ENCODE data around the gene CDC42BPA. TPM values are rescaled to one million over a fixed set of nuclear protein-coding genes. Genes with fewer than 3 reads are reported as not detected.
A peak's percentile ranks its signal among the peaks of the same experiment; 100 is the strongest.

Gene CDC42BPA
- total RNA-seq, 1 experiment from 2014 or later = 48.6 TPM

DNA sequence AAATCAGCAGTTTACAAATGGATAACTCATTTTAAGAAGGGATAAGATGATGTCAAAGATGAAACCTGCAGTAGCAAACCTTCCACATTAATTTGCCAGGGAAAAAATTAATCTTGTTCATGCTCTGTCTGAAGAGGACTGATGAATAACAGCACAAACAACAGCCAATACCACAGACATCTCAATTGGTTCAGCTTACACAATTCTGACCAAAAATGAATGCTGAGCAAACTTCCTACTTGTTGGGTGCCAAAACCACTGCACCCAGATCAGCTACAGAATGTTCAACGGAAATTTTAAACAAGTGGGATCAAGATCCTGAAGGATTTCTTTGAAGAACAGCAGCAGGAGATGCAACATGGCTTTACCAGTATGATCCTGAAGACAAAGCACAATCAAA is 279.9 kb downstream of the CDC42BPA start:
- BruUV-seq (replicated peaks) = no TSS peak
- H3K27me3 Mint-ChIP-seq (ENCODE audit: unreplicated experiment) = no peaks in the 10 kb centered on the region
- no peaks in the 10 kb centered on the region for H3K36me3 Mint-ChIP-seq (ENCODE audit: insufficient read depth, unreplicated experiment)
- DNase-seq = no peak
- CTCF ChIA-PET = no interaction called here
- H3K27ac Mint-ChIP-seq (ENCODE audit: unreplicated experiment) = peak overlapping the region; percentile 4
- TF ChIP-seq, protein P1, sequence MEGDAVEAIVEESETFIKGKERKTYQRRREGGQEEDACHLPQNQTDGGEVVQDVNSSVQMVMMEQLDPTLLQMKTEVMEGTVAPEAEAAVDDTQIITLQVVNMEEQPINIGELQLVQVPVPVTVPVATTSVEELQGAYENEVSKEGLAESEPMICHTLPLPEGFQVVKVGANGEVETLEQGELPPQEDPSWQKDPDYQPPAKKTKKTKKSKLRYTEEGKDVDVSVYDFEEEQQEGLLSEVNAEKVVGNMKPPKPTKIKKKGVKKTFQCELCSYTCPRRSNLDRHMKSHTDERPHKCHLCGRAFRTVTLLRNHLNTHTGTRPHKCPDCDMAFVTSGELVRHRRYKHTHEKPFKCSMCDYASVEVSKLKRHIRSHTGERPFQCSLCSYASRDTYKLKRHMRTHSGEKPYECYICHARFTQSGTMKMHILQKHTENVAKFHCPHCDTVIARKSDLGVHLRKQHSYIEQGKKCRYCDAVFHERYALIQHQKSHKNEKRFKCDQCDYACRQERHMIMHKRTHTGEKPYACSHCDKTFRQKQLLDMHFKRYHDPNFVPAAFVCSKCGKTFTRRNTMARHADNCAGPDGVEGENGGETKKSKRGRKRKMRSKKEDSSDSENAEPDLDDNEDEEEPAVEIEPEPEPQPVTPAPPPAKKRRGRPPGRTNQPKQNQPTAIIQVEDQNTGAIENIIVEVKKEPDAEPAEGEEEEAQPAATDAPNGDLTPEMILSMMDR (IDR thresholded peaks at IDR 0.05; ENCODE audit: unreplicated experiment) = no peak
- no peaks in the 10 kb centered on the region for H3K9me3 Mint-ChIP-seq (ENCODE audit: low read depth, unreplicated experiment)
- H3K4me1 Mint-ChIP-seq (ENCODE audit: low read depth, unreplicated experiment) = no peaks in the 10 kb centered on the region
- intact Hi-C loops (cut with micrococcal nuclease; ENCODE audit: unreplicated experiment) = no loop called here
- H3K4me3 Mint-ChIP-seq (ENCODE audit: low read depth, unreplicated experiment) = no peak overlapping the region

- no TSS peak for BruUV-seq (replicated peaks)
- intact Hi-C loops (cut with micrococcal nuclease; ENCODE audit: unreplicated experiment) = no loop called here
- H3K4me1 Mint-ChIP-seq (ENCODE audit: low read depth, unreplicated experiment) = no peaks in the 10 kb centered on the region
Observed at GRCh38 chr1:227037121-227037520, 281.2 kb downstream of the CDC42BPA start.

GRCh38 chr1:227035316-227035715 is 283.0 kb downstream of the CDC42BPA start:
- CTCF ChIA-PET = interaction anchor here (0.6 kb wide), 1 partner anchor 404 kb away, joined by 6 read pairs; no protein-coding TSS in a partner anchor
- intact Hi-C loops (cut with micrococcal nuclease; ENCODE audit: unreplicated experiment) = no loop called here
- no peak overlapping the region for H3K4me3 Mint-ChIP-seq (ENCODE audit: low read depth, unreplicated experiment)
- no peaks in the 10 kb centered on the region for H3K27me3 Mint-ChIP-seq (ENCODE audit: unreplicated experiment)
- no peaks in the 10 kb centered on the region for H3K4me1 Mint-ChIP-seq (ENCODE audit: low read depth, unreplicated experiment)
- BruUV-seq (replicated peaks) = no TSS peak
- no peak for DNase-seq
- H3K27ac Mint-ChIP-seq (ENCODE audit: unreplicated experiment) = no peak overlapping the region
- H3K9me3 Mint-ChIP-seq (ENCODE audit: low read depth, unreplicated experiment) = no peaks in the 10 kb centered on the region
- H3K36me3 Mint-ChIP-seq (ENCODE audit: insufficient read depth, unreplicated experiment) = no peaks in the 10 kb centered on the region
- TF ChIP-seq, protein P1 (IDR thresholded peaks at IDR 0.05; ENCODE audit: unreplicated experiment) = no peak

More at GRCh38 chr1:227037121-227037520, 281.2 kb downstream of the CDC42BPA start:
- CTCF ChIA-PET = no interaction called here
- no peak for DNase-seq
- H3K9me3 Mint-ChIP-seq (ENCODE audit: low read depth, unreplicated experiment) = no peaks in the 10 kb centered on the region
- TF ChIP-seq, protein P1 (IDR thresholded peaks at IDR 0.05; ENCODE audit: unreplicated experiment) = no peak
- H3K27me3 Mint-ChIP-seq (ENCODE audit: unreplicated experiment) = no peaks in the 10 kb centered on the region
- H3K27ac Mint-ChIP-seq (ENCODE audit: unreplicated experiment) = no peak overlapping the region
- no peaks in the 10 kb centered on the region for H3K36me3 Mint-ChIP-seq (ENCODE audit: insufficient read depth, unreplicated experiment)
- H3K4me3 Mint-ChIP-seq (ENCODE audit: low read depth, unreplicated experiment) = no peak overlapping the region

DNA sequence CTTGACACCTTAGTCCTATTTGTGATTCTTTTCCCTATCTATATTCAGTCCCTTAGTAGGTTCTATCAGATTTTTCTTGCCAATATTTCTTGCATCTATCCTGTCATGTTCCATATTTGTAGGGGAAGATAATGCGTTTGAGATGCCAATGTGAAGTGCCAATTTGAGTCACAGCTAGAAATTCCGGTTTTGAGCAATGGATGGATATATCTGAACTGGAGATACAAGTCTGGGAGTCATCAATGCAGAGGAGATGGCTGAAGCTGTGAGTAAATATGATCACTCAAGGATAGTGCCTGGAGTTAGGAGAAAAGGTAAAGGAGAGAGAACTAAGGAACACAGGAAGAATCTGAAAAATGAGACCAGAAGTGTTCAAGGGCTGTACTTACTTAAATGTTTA is 284.4 kb downstream of the CDC42BPA start:
- no peak overlapping the region for H3K4me3 Mint-ChIP-seq (ENCODE audit: low read depth, unreplicated experiment)
- no peak overlapping the region for H3K27ac Mint-ChIP-seq (ENCODE audit: unreplicated experiment)
- no peaks in the 10 kb centered on the region for H3K27me3 Mint-ChIP-seq (ENCODE audit: unreplicated experiment)
- TF ChIP-seq, protein P1 (IDR thresholded peaks at IDR 0.05; ENCODE audit: unreplicated experiment) = no peak
- no TSS peak for BruUV-seq (replicated peaks)
- no peaks in the 10 kb centered on the region for H3K9me3 Mint-ChIP-seq (ENCODE audit: low read depth, unreplicated experiment)
- H3K36me3 Mint-ChIP-seq (ENCODE audit: insufficient read depth, unreplicated experiment) = peaks cover 2% of the 10 kb centered on the region
- intact Hi-C loops (cut with micrococcal nuclease; ENCODE audit: unreplicated experiment) = no loop called here
- CTCF ChIA-PET = no interaction called here
- no peaks in the 10 kb centered on the region for H3K4me1 Mint-ChIP-seq (ENCODE audit: low read depth, unreplicated experiment)
- no peak for DNase-seq

Measured in Calu3 (cell line).